Esophagus muscularis mucosa (tissue), 3 donors: ENCODE measurements around the gene TSPAN5.

Experiments used
- CTCF ChIP-seq, 3 experiments: fragments of 200-600 bp in 2 of 3; fragments of 450-650 bp in 1 of 3; sonication (generic) in 2 of 3; IDR thresholded peaks; one replicate each; pipeline ENCODE4 v1.5.1; 2017 to 2019; ENCODE audit warnings: antibody characterized with exemption in 3 of 3, mild to moderate bottlenecking in 2 of 3, moderate library complexity in 1 of 3
- POLR2A ChIP-seq: fragments of 450-650 bp; IDR thresholded peaks from one replicate; pipeline ENCODE4 v1.6.1; 2017; ENCODE audit warnings: antibody characterized with exemption, moderate library complexity, mild to moderate bottlenecking, low read depth

GRCh38 chr4:98508829-98509598, 149.4 kb downstream of the TSPAN5 start:
- TF ChIP-seq CTCF (IDR thresholded peaks at IDR 0.05) = no peak
- TF ChIP-seq POLR2A = no peak
